HG03108 (cell line): ENCODE results near the gene RIPOR3.

Source experiments
- ATAC-seq: cut with Tn5 transposase; IDR thresholded peaks from one replicate; pipeline ENCODE4 v1.9.1; 2021; ENCODE audit warnings: moderate library complexity; ENCODE audit not compliant: unreplicated experiment

The RIPOR3 gene, protein sequence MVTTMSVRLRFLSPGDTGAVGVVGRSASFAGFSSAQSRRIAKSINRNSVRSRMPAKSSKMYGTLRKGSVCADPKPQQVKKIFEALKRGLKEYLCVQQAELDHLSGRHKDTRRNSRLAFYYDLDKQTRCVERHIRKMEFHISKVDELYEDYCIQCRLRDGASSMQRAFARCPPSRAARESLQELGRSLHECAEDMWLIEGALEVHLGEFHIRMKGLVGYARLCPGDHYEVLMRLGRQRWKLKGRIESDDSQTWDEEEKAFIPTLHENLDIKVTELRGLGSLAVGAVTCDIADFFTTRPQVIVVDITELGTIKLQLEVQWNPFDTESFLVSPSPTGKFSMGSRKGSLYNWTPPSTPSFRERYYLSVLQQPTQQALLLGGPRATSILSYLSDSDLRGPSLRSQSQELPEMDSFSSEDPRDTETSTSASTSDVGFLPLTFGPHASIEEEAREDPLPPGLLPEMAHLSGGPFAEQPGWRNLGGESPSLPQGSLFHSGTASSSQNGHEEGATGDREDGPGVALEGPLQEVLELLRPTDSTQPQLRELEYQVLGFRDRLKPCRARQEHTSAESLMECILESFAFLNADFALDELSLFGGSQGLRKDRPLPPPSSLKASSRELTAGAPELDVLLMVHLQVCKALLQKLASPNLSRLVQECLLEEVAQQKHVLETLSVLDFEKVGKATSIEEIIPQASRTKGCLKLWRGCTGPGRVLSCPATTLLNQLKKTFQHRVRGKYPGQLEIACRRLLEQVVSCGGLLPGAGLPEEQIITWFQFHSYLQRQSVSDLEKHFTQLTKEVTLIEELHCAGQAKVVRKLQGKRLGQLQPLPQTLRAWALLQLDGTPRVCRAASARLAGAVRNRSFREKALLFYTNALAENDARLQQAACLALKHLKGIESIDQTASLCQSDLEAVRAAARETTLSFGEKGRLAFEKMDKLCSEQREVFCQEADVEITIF

DNA sequence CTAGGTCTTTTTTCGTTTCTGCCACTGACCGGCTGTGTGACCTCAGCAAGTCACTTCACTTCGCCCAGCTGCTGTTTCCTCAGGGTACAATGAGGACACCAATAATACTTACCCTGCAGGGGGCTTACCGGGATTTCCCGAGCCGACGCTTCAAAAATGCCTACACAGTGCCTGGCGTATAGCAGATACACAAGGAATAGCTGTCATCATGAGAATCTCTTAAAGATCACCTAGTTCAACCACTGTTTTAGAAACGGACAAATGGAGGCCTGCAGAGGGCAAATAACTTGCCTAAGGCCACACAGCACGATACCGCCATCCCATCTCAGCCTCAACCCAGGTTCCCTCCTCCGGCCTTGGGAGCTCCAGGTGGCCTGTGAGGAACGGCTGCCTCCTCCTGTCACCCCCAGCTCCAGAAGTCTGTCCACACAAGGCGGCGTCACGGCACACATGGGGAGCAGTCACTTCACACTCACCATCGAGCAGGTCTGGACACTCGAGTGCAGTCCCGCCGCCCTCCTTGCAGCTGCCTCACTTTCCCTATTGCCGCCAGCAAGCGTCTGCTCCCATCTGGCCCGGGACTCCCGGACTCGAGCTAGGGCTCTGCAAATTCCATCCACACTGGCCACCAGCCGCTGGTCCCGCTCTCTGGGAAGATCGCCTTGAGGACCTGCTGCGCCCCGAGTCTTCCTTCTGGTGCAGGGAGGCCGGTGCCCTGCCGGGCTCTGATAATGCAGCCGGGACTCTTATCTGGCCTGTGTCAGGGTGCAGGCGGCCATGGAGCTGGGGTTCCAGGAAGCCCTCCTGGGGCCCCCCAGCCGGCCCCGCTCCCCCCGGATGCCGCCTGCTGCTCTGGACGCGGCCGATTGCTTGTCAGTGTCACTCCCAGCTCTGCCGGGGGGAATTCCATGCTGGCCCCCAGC lies at the start of gene RIPOR3:
Gene RIPOR3 (minus strand): TSS at position 893 of the 923 bp plus-strand sequence. CDS start 414 bp downstream, at position 479.
- no peak for ATAC-seq

DNA sequence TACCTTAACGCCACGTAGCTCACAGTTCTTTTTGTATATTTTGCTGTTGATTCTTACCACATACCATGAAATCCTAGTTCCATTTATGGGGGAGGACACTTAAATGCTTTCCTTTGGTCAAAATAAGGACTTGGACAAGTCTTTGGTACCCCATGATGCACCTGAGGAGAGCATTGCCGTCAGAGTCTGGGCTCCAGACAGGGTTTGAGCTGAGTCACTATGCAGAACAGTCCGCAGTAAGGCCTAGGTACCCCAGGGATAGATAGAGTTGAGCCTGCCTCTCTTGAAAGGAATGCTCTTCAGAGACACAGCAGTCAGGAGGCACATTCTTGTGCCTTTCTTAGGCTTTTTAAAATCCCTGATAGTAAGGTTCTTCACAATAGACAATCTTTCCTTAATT lies 46.0 kb upstream of the RIPOR3 start:
- ATAC-seq, result no peak

DNA sequence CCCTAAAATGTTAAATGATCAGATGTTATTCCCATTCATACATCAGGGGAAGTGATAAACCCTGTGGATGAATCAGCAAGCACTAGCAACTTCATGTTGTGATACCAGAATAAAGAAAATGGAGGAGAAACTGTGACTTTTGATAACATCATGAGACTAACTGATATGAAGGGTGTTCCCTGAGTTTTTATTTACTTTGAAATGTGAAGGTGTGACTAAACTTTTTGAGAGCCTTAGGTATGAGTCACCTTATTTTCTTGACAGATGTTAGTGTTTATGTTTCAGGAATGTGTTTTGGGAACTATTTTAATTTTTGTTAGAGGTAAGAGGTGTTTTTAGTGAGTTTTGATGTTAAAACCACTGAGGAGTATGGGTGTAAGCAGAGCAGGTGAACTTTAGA lies 44.5 kb upstream of the RIPOR3 start:
- ATAC-seq, result no peak

DNA sequence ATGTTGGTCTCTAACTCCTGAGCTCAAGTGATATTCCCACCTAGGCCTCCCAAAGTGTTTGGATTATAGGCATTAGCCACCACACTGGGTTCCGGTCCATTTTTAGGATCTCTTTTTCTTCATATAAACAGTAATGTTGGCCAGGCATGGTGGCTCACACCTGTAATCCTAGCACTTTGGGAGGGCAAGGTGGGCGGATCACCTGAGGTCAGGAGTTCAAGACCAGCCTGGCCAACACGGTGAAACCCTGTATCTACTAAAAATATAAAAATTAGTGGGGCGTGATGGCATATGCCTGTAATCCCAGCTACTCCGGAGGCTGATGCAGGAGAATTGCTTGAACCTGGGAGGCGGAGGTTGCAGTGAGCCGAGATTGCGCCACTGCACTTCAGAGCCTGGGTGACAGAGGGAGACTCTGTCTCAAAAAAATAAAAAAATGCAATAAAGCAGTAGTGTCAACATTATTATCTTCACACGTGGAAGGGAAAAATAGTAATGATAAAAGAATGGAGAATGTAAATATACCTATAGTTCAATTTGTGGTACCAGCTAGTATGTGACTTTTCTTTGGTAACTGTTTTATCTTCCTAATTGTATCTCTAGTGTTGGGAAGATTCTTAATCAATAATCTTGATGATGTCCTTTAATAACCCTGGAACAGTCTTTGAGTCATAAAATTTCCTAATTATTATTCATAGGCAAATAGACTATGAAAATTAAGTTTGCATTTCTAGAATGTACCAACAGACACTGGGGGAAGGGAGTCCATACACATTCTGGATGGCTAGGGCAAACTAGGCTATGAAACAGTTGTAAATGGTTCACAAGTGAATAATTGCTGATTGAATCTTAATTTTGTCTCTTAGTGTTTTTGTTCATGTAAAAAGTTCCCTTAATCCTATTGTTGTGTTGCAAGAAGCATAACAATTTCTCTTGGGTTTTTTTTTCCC lies 43.7 kb upstream of the RIPOR3 start:
- ATAC-seq, result no peak

DNA sequence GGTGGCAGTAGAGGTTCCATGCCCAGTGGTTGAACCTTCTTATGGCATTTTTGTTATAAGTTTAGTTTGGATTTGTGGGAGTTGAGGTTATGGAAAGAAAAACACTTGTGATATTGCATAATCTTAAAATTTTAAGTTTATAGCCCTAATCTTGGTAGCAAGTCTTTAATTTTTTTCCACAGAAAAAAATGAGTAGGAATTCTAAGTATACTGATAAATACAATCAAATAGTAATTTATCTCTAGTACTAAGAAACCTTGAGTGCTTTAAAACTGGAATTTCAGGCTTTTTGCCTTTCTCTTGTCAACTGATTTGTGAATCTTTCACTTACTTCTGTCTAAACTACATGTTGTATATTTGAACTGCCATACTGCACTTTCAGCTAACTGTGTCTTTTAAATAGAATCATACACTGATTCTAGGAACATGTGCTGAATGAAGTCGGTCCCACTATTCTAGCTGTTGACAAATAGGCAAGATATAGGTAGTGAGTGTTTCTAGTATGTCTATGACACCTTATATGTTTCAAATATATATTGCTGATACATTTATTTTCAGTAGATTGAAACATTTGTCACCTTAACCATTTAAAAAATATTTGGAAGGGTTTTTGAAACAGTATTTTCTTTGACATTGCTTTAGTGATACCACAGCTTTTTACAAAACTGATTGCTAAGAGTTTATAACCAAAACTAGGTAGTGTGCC lies 42.5 kb upstream of the RIPOR3 start:
- no peak for ATAC-seq

DNA sequence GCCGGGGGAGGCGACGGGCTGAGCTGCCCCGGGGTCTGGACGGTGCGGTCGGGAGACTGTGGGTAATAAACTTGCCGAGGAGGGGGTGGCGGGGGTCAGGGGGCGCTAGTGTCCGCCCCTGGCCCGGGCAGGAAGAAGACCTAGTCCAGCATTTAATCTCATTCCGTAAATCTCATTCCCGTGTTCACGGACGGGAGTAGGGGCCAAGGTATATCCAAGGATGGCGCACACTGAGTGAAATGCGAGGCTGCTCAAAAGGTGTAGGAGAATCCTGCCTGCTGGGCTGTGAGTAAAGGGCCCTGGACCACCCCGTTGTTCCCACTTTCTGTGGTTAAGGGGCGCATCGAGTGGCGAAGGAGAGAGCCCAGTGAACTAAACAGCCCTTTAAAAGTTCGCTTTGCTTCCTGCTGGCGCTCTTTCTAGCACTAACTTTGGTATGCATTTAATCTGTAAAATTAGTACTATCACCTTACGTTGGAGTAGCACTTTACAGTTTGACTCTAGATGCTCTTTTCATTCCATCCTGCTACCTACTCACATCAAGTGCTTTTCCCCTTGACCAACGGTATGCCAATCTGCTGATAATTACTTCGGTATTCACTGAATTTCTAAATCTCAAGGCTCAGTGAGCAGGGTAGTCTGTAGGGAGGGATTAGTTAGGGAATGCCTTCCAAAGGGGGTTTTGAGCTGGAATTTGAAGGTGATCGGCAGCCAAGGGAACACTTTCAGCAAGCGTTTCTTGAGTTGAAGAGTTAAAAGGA lies 40.8 kb upstream of the RIPOR3 start:
- no peak for ATAC-seq

DNA sequence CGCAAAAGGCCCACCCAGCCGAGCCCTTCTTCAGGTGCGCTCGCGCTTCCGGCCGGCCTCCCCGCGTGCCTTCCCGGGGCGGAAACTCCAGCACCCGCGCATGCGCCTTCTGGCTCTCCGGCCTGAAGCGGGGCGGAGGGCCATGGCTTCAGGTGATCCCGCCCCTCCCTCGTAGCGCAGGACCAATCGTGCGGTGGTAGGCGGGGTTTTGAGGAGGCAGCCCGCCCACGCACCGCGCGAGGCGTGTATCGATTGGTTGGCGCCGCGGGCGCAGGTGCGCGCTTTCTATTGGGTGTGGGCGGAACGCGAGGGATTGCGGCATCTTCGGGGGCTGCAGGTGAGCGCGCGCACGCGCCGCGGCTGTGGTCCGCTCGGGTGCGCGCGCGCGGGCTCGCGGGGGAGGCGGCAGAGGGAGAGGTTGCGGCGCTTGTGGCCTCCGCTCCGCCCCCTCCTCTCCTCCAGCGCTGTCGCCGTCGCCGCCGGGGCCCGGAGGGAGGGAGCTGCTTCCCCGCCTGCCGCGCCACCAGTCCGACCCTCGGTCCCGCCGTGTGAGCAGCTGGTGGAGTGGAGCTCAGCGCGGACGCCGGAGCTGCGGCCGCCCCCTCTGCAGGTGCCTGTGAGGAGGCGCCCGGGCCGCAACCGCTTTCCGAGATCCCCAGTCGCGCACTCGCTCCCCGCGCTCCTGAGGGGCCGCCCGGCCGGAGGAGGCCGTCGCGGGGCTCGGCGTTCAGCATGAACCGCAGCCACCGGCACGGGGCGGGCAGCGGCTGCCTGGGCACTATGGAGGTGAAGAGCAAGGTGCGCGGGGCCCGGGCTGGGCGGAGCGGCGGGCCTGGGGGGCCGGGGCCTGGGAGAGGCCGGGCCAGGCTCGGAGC lies 40.0 kb upstream of the RIPOR3 start, which contains the start of gene PARD6B:
Gene PARD6B (plus strand): TSS at position 526 of the 875 bp plus-strand sequence. CDS start 207 bp downstream, at position 733.
- ATAC-seq, result peak; percentile 86

DNA sequence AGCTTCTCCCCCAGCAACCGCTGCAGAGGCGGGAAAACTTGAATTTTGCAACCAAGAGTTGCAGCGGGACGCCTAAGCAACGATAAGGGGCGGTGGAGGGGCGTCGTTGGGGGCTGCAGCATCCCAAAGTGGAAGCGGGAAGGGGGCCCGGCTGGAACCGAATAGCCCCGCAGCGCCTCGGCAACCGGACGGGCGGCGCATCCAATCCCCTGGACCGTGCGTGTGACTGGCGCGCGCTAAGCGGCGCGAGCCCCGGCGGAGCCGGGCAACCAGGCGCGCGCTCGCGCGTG lies 39.4 kb upstream of the RIPOR3 start:
- ATAC-seq, result no peak

DNA sequence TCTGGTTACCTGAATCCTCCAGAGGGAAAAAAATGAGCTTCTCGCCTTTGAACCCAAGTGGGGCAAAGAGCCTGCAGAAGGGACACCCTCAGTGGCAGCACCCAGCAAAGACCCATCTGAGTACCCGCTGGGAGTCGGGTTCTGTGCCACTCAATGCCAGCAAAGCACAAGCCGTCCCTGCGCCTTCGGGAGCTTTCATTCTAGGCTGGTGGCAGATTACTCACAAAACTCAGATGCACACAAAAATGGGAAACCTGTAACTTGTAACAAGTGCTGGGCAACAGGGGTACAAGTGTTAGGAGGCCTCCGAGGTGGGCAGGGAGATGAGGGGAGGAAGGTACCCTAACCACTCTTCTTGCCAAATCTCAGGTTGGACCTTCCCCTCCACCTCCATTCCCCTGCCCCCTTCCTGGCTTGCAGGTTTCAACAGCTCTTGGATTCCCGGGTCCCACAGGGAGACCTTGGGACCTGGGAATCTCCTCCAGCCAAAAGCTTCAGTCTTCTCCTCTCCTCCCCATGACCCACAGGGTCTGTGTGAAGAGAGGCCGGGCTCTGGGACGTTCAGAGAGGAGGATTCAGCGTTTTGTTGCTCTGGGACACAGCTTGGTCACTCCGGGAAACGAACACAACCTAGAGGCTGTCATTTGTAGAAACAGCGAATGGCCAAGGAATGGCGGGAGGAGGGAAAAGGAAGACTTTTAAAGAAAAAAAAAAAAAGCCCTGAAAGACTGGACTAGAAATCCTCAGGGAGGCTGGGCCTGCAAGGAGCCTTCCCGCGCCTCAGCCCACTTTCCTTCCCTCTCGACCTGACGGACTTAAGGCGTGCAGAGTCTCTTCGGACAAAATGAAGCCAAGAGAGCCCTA lies 38.8 kb upstream of the RIPOR3 start:
- no peak for ATAC-seq

DNA sequence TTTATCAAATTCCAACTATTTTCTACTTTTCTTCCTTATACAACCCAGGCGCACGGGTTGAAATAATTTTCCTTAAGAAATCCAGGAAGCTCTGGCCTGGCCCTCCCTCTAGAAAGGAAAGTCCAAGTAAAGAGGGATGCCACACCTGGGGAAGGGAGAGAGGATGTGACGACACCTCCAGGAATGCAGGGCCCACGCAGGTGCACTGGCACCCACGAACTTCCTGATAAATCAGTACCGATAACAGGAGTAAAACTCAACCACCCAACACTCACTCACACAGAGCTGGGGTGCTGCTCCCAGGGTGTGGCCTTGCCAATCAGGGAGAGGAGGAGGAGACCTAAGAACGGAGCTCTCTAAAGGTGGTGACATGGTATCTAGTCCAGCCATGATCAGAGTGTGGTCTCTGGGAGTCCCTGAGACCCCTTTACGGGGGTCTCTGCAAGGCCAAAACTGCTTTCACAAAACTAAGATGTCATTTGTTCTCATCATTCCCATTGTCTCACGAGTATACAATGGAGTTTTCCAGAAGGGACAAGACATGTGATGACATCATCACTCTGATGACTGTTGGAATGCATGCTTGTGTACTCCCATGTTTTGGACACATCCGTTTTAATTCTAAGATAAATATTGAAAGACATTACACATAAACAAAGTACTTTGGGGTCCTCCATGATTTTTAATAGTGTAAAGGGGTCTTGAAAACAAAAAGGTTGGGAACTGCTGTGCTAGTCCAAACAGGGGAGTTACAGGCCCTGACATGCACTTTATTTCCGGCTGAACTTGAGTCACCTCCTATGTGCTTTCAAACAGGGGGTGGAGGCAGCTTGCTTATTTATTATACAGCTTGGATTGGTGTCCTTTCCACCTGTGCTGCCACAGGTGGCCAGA lies 37.9 kb upstream of the RIPOR3 start:
- no peak for ATAC-seq

DNA sequence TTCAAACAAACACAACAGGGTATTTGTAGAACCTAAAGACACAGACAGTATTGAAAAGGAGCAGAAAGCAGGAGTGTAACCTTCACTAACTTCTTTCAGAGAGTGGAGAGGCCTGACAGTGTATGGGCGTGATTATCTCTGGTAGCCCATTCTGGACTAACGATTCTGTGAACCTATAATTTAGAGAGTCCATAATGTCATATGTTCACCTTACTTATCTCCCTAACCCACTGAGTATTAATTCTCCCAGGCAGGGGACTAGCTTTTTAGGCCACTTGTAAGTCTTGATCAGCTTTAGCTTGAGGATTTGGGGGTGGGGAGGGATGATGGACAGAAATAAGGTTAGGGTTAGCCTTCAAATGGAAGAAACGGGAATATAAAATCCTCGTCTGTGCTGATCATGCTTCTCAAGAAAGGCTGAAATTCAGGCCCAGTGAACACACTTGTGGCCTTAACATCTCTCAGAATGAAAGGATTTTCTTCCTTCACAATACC lies 37.2 kb upstream of the RIPOR3 start:
- no peak for ATAC-seq

DNA sequence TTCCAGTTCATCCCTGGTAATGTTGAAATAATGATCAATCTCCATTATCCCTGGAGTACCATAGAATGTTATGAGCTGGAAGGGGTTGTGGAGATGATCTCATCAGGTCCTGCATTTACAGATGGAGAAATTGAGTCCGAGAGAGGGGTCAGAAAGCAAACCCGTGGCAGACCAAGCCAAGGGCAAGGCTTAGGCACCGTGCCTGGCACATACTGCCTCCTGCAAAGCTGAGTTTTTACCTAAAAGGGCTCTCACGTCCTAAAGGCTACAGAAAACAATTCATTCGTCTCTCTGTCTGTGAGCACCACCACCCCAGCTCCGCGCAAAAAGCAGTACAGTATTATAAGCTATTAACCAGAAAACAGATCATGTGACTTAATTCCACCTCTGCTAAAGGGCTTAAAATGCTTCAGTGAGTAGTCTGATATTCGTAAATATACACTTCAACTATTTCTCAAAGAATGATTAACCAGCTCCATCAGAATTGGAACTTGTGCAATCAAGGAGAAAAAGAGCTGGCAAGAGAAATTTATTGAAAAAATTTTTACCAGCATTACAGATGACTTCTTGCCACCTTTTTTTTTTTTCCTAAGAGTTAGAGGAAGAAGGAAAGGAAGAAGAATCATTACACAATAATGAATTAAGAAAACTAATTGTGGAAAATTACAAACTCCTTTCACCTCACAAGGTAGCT lies 36.6 kb upstream of the RIPOR3 start:
- no peak for ATAC-seq

DNA sequence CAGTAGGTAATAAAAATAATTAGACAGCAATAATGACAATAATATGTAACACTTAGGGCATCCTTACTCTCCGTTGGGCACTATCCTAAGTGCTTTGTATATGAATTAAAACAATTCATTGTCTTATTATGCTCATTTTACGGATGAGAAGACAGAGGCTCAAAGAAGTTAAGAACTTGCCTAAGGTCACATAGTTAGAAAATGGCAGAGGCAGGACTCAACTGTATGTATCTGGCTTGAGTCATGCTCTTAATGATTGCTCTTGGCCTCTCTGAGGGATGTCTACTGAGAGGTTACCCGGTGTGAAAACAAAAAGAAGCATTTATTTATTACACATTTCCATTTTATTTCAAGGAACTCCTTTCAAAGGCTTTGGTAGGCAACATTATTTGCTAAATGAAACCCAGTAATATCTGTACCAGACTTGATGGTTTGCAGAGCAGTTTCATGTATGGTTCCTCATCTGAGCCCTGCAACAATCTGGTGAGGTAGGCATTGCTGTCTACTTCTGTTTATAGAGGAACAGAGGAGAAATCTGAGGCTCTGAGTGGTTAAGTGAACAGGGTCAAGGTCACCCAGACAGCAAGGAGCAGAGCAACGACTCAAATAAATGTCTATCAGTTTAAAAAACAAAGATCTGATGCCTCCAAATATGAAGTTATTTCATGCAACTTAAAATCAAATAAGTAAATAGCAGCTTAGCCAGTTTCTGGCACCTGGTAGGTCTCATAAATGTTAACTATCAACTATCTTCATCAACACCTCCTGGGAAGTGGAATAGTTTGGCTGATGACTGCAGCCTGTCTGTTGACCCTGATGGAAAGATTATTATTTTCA lies 35.8 kb upstream of the RIPOR3 start:
- ATAC-seq, result no peak

DNA sequence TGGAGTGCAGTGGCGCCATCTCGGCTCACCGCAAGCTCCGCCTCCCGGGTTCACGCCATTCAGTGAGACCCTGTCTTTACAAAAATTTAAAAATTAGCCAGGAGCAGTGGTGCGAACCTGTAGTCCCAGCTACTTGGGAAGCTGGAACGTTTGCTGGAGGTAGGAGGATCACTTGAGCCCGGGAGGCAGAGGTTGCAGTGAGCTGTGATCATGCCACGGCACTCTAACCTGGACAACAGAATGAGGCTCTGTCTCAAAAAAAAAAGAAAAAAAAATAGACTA lies 34.3 kb upstream of the RIPOR3 start:
- no peak for ATAC-seq
